ENCODE measurements around the gene ACSS3. TPM values are rescaled to one million over a fixed set of nuclear protein-coding genes. Genes with fewer than 3 reads are reported as not detected.

Gene ACSS3
- total RNA-seq, 4 donors from 2014 or later: 4.9 to 10.0 (median 8.3) TPM

DNA sequence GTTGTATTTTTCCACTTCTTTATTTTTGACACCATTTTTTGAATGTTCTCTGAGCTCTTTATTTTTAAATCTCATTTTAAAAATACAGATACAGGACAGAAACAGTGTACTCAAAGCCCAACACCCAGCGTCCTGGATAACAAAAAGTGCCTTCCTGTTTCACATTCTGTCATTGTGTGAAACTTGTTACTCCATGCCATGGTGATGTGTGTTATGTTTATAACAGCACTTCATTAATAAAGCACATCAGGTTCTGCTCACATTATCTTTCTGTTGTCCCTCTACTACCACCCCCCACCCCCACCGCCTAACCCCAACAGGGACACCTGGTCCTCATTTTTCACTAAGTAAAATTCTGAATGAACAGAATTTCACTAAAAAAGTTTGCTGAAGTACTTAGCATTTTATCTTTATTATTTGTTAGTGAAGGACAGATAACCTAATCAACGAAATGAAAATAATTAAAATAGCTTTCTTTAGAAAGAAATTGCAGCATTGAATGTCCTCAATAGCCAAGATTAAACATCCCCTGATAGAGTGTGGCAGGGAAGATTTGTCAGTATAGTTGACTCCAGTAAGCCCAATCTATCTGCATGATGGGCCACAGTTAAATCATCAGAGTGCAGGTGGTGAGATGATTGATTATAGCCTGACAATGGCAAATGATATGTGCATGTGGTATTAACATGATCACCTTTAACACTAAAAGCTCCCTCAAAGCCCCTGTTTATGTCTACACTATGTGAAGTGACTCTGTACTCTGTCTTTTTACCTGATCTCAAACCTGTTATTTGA lies 153.9 kb downstream of the ACSS3 start:
- Histone ChIP-seq H3K27ac (no peak overlapping the region), H3K4me1 (no peaks in the 10 kb centered on the region), H3K9me3 (no peaks in the 10 kb centered on the region), H3K36me3 (no peaks in the 10 kb centered on the region), H3K4me3 (no peak overlapping the region), H3K27me3 (no peaks in the 10 kb centered on the region)
- DNase-seq: no peak
- TF ChIP-seq POLR2A (IDR thresholded peaks at IDR 0.05): no peak
- TF ChIP-seq, protein P1, sequence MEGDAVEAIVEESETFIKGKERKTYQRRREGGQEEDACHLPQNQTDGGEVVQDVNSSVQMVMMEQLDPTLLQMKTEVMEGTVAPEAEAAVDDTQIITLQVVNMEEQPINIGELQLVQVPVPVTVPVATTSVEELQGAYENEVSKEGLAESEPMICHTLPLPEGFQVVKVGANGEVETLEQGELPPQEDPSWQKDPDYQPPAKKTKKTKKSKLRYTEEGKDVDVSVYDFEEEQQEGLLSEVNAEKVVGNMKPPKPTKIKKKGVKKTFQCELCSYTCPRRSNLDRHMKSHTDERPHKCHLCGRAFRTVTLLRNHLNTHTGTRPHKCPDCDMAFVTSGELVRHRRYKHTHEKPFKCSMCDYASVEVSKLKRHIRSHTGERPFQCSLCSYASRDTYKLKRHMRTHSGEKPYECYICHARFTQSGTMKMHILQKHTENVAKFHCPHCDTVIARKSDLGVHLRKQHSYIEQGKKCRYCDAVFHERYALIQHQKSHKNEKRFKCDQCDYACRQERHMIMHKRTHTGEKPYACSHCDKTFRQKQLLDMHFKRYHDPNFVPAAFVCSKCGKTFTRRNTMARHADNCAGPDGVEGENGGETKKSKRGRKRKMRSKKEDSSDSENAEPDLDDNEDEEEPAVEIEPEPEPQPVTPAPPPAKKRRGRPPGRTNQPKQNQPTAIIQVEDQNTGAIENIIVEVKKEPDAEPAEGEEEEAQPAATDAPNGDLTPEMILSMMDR (IDR thresholded peaks at IDR 0.05): no peak

DNA sequence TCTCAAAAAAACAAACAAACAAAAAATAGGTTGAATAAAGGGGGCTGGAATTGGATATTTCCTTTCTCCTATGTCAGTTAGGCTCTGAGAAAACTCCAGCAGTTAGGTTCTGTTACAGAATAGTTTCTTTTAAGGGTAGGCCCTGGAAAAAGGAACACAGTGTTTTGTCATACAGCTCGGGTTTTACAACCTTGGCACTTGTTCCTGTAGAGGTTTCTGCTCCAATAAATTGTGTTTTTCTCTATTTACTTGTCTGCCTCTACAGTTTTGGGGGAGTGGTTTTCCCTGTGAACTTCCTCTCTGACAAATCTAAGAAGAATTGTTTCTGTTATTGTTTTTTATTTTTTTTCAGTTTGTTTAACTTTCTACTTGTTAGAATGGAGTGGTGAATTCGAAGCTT lies 167.6 kb downstream of the ACSS3 start:
- Histone ChIP-seq H3K4me3 (no peak overlapping the region), H3K27me3 (no peaks in the 10 kb centered on the region), H3K9me3 (no peaks in the 10 kb centered on the region), H3K4me1 (no peaks in the 10 kb centered on the region), H3K36me3 (no peaks in the 10 kb centered on the region), H3K27ac (no peak overlapping the region)
- TF ChIP-seq POLR2A (IDR thresholded peaks at IDR 0.05): no peak
- TF ChIP-seq, protein P1 (IDR thresholded peaks at IDR 0.05): no peak
- no peak for DNase-seq

DNA sequence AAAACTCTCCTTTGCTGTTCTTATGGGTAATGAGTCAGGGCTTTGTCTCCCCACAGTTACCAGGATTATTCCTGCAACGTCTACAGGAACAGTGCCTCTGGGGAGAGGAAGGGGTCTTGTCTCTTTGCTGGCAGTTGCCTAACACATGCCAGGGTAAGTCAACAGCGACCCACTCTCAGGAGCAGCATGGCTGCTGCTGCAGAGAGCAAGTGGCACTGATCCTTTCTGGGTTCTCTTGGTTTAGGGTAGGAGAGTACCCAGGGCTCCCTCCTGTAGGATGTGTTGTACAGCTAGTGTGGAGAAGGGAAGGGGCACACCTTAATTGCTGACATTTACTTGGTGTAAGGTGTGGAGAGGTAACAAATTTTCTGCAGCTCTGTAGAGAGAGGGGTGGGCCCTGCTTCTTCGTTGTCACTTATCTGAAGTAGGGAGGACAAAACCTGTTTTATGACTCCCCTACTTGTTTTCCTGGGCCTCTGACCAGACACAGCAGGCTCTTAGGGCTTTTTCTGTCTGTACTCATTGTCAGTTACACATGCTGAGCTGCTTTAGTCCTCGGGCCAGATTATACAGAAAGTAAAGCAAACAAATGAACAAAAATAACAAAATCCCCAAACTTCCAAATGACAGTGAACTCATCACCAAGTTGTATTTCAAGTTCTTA lies 168.2 kb downstream of the ACSS3 start:
- Histone ChIP-seq H3K27ac (no peak overlapping the region), H3K4me3 (no peak overlapping the region), H3K36me3 (no peaks in the 10 kb centered on the region), H3K4me1 (no peaks in the 10 kb centered on the region), H3K27me3 (no peaks in the 10 kb centered on the region), H3K9me3 (no peaks in the 10 kb centered on the region)
- no peak for DNase-seq
- TF ChIP-seq, protein P1 (IDR thresholded peaks at IDR 0.05): no peak
- TF ChIP-seq POLR2A (IDR thresholded peaks at IDR 0.05): no peak

DNA sequence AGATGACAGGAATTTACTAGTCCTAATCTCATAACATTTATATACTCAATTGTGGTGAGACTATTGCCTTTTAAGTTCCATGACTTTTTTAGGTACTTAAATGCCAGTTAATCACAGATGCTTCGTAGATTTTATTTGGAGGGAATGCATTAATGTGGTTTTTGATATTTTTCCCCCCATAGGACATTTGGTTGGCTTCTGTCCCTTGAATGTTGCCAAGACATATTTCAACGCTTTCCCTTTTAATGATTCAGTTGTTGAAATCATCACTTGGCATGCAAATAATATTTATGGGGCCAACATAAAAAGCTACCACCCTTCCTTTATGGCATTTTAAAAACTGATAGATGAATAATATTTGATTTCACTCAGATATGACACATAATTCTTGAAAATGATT lies 172.1 kb downstream of the ACSS3 start:
- H3K27ac ChIP-seq: no peak overlapping the region
- no peak for TF ChIP-seq POLR2A (IDR thresholded peaks at IDR 0.05)
- TF ChIP-seq, protein P1 (IDR thresholded peaks at IDR 0.05): no peak
- no peak overlapping the region for H3K4me3 ChIP-seq
- H3K27me3 ChIP-seq: no peaks in the 10 kb centered on the region
- H3K9me3 ChIP-seq: no peaks in the 10 kb centered on the region
- H3K4me1 ChIP-seq: no peaks in the 10 kb centered on the region
- H3K36me3 ChIP-seq: no peaks in the 10 kb centered on the region
- no peak for DNase-seq

DNA sequence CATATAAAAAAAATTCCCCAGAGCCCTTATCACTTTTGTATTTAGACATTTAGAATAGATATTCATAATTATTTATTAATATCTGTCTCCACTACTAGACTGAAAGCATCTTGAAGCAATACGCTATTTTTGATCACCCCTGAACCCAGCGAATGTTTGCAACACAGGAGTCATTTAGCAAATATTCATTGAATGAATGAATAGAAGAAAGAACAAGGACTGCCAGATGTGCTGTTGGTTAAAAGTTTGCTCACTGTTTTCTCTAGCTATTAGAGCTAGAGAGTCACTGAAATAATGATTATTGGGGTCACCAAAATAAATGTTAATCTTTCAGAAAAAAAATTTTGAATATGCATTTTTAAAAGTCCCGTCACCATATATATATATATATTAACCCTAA lies 174.3 kb downstream of the ACSS3 start:
- no peak overlapping the region for H3K4me3 ChIP-seq
- H3K9me3 ChIP-seq: no peaks in the 10 kb centered on the region
- no peaks in the 10 kb centered on the region for H3K36me3 ChIP-seq
- no peaks in the 10 kb centered on the region for H3K4me1 ChIP-seq
- no peak for DNase-seq
- TF ChIP-seq POLR2A (IDR thresholded peaks at IDR 0.05): no peak
- TF ChIP-seq, protein P1 (IDR thresholded peaks at IDR 0.05): no peak
- no peaks in the 10 kb centered on the region for H3K27me3 ChIP-seq
- no peak overlapping the region for H3K27ac ChIP-seq
